Stimulated activated effector memory CD8-positive, alpha-beta T cell treated with anti-CD3 and anti-CD28 coated beads, Interleukin-12 subunit alpha, Interleukin-12 subunit beta, amount 100 ng/mL, for 72 hours (primary cell): ENCODE measurements around the gene LRRC26.

Experiments
- ATAC-seq: fragments of 150-1000 bp; cut with Tn5 transposase; 2 replicates; pipeline ENCODE4 v1.10.0; 2021
- DNase-seq, 2 donors: peaks; one replicate each; pipeline ENCODE4 v3.0.0; 2021 to 2022; ENCODE audit warnings: low spot score in 2 of 2
- H3K27ac Mint-ChIP-seq: one replicate; pipeline ENCODE4 v1.8.0; 2022; ENCODE audit warnings: mild to moderate bottlenecking, mixed read lengths
- H3K36me3 Mint-ChIP-seq: one replicate; pipeline ENCODE4 v1.8.0; 2022; ENCODE audit warnings: mild to moderate bottlenecking, mixed read lengths
- H3K4me1 Mint-ChIP-seq: one replicate; pipeline ENCODE4 v1.8.0; 2022; ENCODE audit warnings: mixed read lengths
- H3K4me3 Mint-ChIP-seq: one replicate; pipeline ENCODE4 v1.8.0; 2022; ENCODE audit warnings: mild to moderate bottlenecking, mixed read lengths
- H3K9me3 Mint-ChIP-seq: one replicate; pipeline ENCODE4 v1.8.0; 2022; ENCODE audit warnings: mixed read lengths

LRRC26 gene

GRCh38 chr9:137169896-137170358 lies at the start of gene LRRC26:
Gene LRRC26 (minus strand): TSS chr9:137170051. CDS start chr9:137169943, 108 bp downstream.
- Mint-ChIP-seq H3K27ac (no peak within 1 kb of the TSS), H3K4me3 (peak within 1 kb of the TSS; percentile 43), H3K36me3 (no peaks in the 10 kb centered on the region), H3K4me1 (no peaks in the 10 kb centered on the region), H3K9me3 (no peaks in the 10 kb centered on the region)
- ATAC-seq: no peak
- DNase-seq: no peak

- Mint-ChIP-seq H3K27ac (no peak overlapping the region), H3K4me1 (peaks cover 9% of the 10 kb centered on the region), H3K36me3 (peaks cover 12% of the 10 kb centered on the region), H3K9me3 (no peaks in the 10 kb centered on the region), H3K4me3 (no peak overlapping the region)
- DNase-seq: no peak
- no peak for ATAC-seq
These were observed 49.0 kb upstream of the LRRC26 start for GRCh38 chr9:137218754-137219271.

- H3K9me3 Mint-ChIP-seq: no peaks in the 10 kb centered on the region
- H3K36me3 Mint-ChIP-seq: peaks cover 8% of the 10 kb centered on the region
- peaks cover 9% of the 10 kb centered on the region for H3K4me1 Mint-ChIP-seq
- ATAC-seq (no peak), DNase-seq (no peak)
- no peak overlapping the region for H3K27ac Mint-ChIP-seq
- H3K4me3 Mint-ChIP-seq: no peak overlapping the region
These were observed 48.4 kb upstream of the LRRC26 start for GRCh38 chr9:137218212-137218753.

GRCh38 chr9:137217276-137218211 lies 47.7 kb upstream of the LRRC26 start:
- Mint-ChIP-seq H3K4me1 (peaks cover 4% of the 10 kb centered on the region), H3K4me3 (no peak overlapping the region), H3K27ac (no peak overlapping the region), H3K36me3 (peaks cover 6% of the 10 kb centered on the region), H3K9me3 (no peaks in the 10 kb centered on the region)
- ATAC-seq: no peak
- DNase-seq: no peak

- DNase-seq (no peak), ATAC-seq (no peak)
- Mint-ChIP-seq H3K4me1 (peaks cover 4% of the 10 kb centered on the region), H3K36me3 (peaks cover 6% of the 10 kb centered on the region), H3K4me3 (no peak overlapping the region), H3K9me3 (no peaks in the 10 kb centered on the region), H3K27ac (no peak overlapping the region)
These were observed 46.5 kb upstream of the LRRC26 start for GRCh38 chr9:137216188-137216965.

GRCh38 chr9:137215196-137215986 lies 45.5 kb upstream of the LRRC26 start:
- no peak for DNase-seq
- peaks cover 14% of the 10 kb centered on the region for H3K36me3 Mint-ChIP-seq

GRCh38 chr9:137214620-137215019 lies 44.8 kb upstream of the LRRC26 start:
- DNase-seq (no peak), ATAC-seq (no peak)
- Mint-ChIP-seq H3K4me3 (no peak overlapping the region), H3K9me3 (no peaks in the 10 kb centered on the region), H3K36me3 (peaks cover 22% of the 10 kb centered on the region), H3K27ac (no peak overlapping the region), H3K4me1 (no peaks in the 10 kb centered on the region)

More at GRCh38 chr9:137215196-137215986, 45.5 kb upstream of the LRRC26 start:
- ATAC-seq: no peak
- Mint-ChIP-seq H3K4me1 (peaks cover 4% of the 10 kb centered on the region), H3K4me3 (no peak overlapping the region), H3K9me3 (no peaks in the 10 kb centered on the region), H3K27ac (no peak overlapping the region)

GRCh38 chr9:137213160-137214060 lies 43.6 kb upstream of the LRRC26 start:
- Mint-ChIP-seq H3K27ac (no peak overlapping the region), H3K4me1 (no peaks in the 10 kb centered on the region), H3K36me3 (peaks cover 32% of the 10 kb centered on the region), H3K4me3 (no peak overlapping the region), H3K9me3 (no peaks in the 10 kb centered on the region)
- no peak for ATAC-seq
- no peak for DNase-seq

- H3K36me3 Mint-ChIP-seq: peaks cover 41% of the 10 kb centered on the region
- ATAC-seq (no peak), DNase-seq (no peak)
- H3K4me1 Mint-ChIP-seq: peaks cover 2% of the 10 kb centered on the region
- no peaks in the 10 kb centered on the region for H3K9me3 Mint-ChIP-seq
- no peak overlapping the region for H3K27ac Mint-ChIP-seq
- no peak overlapping the region for H3K4me3 Mint-ChIP-seq
These were observed 42.7 kb upstream of the LRRC26 start for GRCh38 chr9:137212520-137212919.

GRCh38 chr9:137211532-137211931 lies 41.7 kb upstream of the LRRC26 start:
- DNase-seq: no peak
- no peaks in the 10 kb centered on the region for H3K9me3 Mint-ChIP-seq
- no peak for ATAC-seq
- H3K4me3 Mint-ChIP-seq: no peak overlapping the region
- peaks cover 48% of the 10 kb centered on the region for H3K36me3 Mint-ChIP-seq
- H3K4me1 Mint-ChIP-seq: peaks cover 12% of the 10 kb centered on the region
- H3K27ac Mint-ChIP-seq: no peak overlapping the region

GRCh38 chr9:137206602-137207001 lies 36.8 kb upstream of the LRRC26 start:
- peaks cover 58% of the 10 kb centered on the region for H3K36me3 Mint-ChIP-seq
- peaks cover 40% of the 10 kb centered on the region for H3K4me1 Mint-ChIP-seq

GRCh38 chr9:137205126-137206069 lies 35.5 kb upstream of the LRRC26 start, which contains the start of the genes NDOR1 and TMEM203:
Gene NDOR1 (plus strand): TSS chr9:137205700. CDS start chr9:137205778, 78 bp downstream.
Gene TMEM203 (minus strand): TSS chr9:137205648. CDS start chr9:137205414, 234 bp downstream.
- Mint-ChIP-seq H3K4me3 (peak within 1 kb of the TSS; percentile 94), H3K4me1 (peaks cover 45% of the 10 kb centered on the region), H3K9me3 (no peaks in the 10 kb centered on the region), H3K36me3 (peaks cover 50% of the 10 kb centered on the region), H3K27ac (peak within 1 kb of the TSS; percentile 97)
- DNase-seq: peak; percentile 94 to 97
- peak; percentile 77 for ATAC-seq

More at GRCh38 chr9:137206602-137207001, 36.8 kb upstream of the LRRC26 start:
- Mint-ChIP-seq H3K4me3 (peak overlapping the region; percentile 94), H3K27ac (peak overlapping the region; percentile 97), H3K9me3 (no peaks in the 10 kb centered on the region)
- ATAC-seq (no peak), DNase-seq (no peak)

- H3K4me1 Mint-ChIP-seq: peaks cover 45% of the 10 kb centered on the region
These were observed 34.9 kb upstream of the LRRC26 start for GRCh38 chr9:137204731-137205125.

More at GRCh38 chr9:137204731-137205125, 34.9 kb upstream of the LRRC26 start:
- Mint-ChIP-seq H3K9me3 (no peaks in the 10 kb centered on the region), H3K4me3 (peak overlapping the region; percentile 94), H3K36me3 (peaks cover 43% of the 10 kb centered on the region), H3K27ac (peak overlapping the region; percentile 97)
- no peak for DNase-seq
- no peak for ATAC-seq
